T-helper 17 cell (primary cell): ENCODE measurements around the gene PURB. TPM values are rescaled to one million over a fixed set of nuclear protein-coding genes. Genes with fewer than 3 reads are reported as not detected.

Experiments
- ATAC-seq: fragments of 150-1000 bp; cut with Tn5 transposase; 2 replicates; pipeline ENCODE4 v1.10.0; 2021; ENCODE audit warnings: mild to moderate bottlenecking, moderate library complexity
- DNase-seq, 3 donors: peaks; one replicate each; pipeline versions ENCODE4 v3.0.0 to v3.0.0-alpha.2; 2020 to 2021
- H3K9me3 ChIP-seq: one replicate; pipeline ENCODE4 v1.7.0; 2013; ENCODE audit warnings: low read length, mild to moderate bottlenecking; ENCODE audit not compliant: control insufficient read depth, poor library complexity, severe bottlenecking
- H3K27ac Mint-ChIP-seq: one replicate; pipeline ENCODE4 v1.8.0; 2022; ENCODE audit warnings: mild to moderate bottlenecking, moderate library complexity, mixed read lengths
- H3K27me3 Mint-ChIP-seq: one replicate; pipeline ENCODE4 v1.8.0; 2022; ENCODE audit warnings: mixed read lengths
- H3K36me3 Mint-ChIP-seq: one replicate; pipeline ENCODE4 v1.8.0; 2022; ENCODE audit warnings: low read depth, mixed read lengths
- H3K4me1 Mint-ChIP-seq: one replicate; pipeline ENCODE4 v1.8.0; 2022; ENCODE audit warnings: mild to moderate bottlenecking, mixed read lengths
- H3K4me3 Mint-ChIP-seq: one replicate; pipeline ENCODE4 v1.8.0; 2022; ENCODE audit warnings: mild to moderate bottlenecking, moderate library complexity, mixed read lengths
- total RNA-seq, 4 donors: library from RNA in 2 of 4; stranded (reverse) in 2 of 4; gene quantifications; one replicate each; pipeline ENCODE4 v1.2.3 and lab custom pipeline; 2022 to 2026

Gene PURB
- total RNA-seq, 2 donors from 2014 or later, result 21.4 to 27.6 TPM

DNA sequence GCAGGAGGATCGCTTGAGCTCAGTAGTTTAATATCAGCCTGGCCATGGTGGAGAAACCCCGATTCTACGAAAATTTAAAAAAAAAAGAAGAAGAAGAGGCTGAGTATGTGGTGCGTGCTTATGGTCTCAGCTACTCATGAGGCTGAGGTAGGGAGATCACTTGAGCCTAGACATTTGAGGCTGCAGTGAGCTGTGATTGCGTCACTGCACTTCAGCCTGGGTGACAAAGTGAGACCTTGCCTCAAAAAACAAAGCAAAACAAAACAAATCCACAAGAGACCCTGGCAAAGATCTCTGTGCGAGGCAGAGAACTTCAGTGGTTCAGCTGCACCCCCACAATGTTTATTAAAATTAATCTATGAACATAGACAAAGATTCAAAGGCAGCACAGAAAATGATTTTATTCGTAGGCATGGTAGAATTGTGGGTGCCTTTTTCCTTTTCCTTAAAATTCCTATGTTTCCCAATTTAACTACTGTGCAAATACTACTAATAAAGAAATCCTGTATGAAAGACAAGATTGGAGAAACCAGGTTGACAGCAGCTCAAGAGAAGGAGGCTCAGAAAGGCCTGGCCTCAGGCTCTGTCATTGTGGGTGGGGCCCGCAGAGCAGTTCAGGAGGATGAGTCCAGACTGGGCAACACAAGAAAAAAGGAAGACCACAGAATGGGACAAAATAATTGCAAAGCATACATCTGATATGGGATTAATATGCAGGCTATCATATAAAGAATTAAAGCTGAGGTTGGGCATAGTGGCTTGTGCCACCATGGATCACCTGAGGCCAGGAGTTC, 24.5 kb upstream of the PURB start:
- H3K27ac Mint-ChIP-seq, result peak overlapping the region; percentile 91
- peaks cover 5% of the 10 kb centered on the region for H3K27me3 Mint-ChIP-seq
- ATAC-seq (no peak), DNase-seq (no peak)
- H3K9me3 ChIP-seq, result no peaks in the 10 kb centered on the region
- peaks cover 2% of the 10 kb centered on the region for H3K4me1 Mint-ChIP-seq
- peaks cover 2% of the 10 kb centered on the region for H3K36me3 Mint-ChIP-seq
- H3K4me3 Mint-ChIP-seq, result no peak overlapping the region

DNA sequence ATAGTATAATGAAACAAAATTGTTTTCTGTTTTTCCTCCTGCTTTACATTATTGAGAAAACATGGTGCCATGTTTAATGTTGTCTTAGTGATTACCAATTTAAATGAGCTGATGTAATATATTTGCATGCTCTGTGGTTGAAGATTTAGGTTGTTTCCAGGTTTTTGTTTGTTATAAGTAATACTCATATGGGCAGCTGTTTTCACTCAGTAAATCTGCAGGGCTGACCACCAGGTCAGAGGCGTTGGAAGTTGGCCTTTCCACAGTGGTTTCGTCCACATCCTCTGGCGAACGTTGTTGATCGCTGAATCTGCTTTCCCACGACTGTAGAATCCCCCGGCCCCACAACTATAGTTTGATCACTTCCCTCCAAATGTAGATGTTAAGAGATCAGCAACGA, 21.6 kb upstream of the PURB start:
- Mint-ChIP-seq H3K27ac (no peak overlapping the region), H3K36me3 (peaks cover 2% of the 10 kb centered on the region), H3K4me1 (peaks cover 2% of the 10 kb centered on the region), H3K4me3 (no peak overlapping the region), H3K27me3 (peaks cover 5% of the 10 kb centered on the region)
- no peak for DNase-seq
- H3K9me3 ChIP-seq, result no peaks in the 10 kb centered on the region
- ATAC-seq, result no peak

DNA sequence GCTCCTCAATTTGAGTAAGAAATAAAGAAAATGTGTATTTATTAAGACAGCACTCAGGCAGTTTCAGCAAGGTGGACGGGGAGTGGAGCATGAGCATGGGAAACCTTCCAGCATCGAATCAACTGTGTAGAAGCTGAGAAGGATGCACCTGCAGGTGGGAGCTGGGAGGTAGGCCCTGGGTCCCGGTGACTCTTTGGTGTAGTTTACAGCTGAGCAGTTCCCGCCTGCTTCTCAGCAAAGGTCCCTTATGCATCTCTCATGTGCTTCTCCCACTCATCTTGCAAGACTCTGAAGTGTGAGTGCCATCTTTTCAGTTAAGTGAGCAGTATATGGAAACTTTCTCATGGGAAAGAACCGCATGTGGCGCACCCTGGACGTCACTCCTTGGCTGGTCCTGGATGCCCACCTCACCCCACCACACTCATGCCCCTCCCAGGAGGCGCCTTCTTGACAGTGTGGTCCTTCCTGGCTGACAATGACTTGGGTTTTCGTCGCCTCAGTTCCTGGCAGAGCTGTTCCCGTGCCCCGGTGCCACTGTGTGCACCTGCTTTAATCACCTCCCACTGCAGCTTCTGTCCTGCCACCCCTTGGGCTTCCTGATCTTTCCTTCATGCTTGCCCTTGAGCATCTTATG, 19.8 kb upstream of the PURB start:
- H3K27me3 Mint-ChIP-seq, result peaks cover 5% of the 10 kb centered on the region
- peaks cover 2% of the 10 kb centered on the region for H3K4me1 Mint-ChIP-seq
- H3K4me3 Mint-ChIP-seq, result no peak overlapping the region
- no peak overlapping the region for H3K27ac Mint-ChIP-seq
- no peak for ATAC-seq
- peaks cover 2% of the 10 kb centered on the region for H3K36me3 Mint-ChIP-seq
- no peaks in the 10 kb centered on the region for H3K9me3 ChIP-seq
- no peak for DNase-seq

DNA sequence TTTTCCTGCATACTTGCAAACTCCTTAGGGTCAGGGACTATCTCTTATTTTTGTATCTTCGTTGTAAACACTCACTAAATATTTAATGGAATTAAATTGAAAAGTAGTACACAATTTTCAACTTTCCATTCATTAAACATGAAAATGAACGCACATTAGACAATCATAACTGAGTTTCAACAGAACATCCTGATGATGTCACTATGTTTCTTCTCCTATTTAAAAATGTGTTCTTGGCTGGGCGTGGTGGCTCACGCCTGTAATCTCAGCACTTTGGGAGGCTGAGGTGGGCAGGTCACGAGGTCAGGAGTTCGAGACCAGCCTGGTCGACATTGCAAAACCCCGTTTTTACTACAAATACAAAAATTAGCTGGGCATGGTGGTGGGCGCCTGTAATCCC, 14.1 kb upstream of the PURB start:
- no peaks in the 10 kb centered on the region for H3K9me3 ChIP-seq
- no peak overlapping the region for H3K27ac Mint-ChIP-seq
- ATAC-seq (no peak), DNase-seq (no peak)
- H3K4me3 Mint-ChIP-seq, result no peak overlapping the region
- H3K4me1 Mint-ChIP-seq, result peaks cover 6% of the 10 kb centered on the region
- H3K36me3 Mint-ChIP-seq, result no peaks in the 10 kb centered on the region
- no peaks in the 10 kb centered on the region for H3K27me3 Mint-ChIP-seq

DNA sequence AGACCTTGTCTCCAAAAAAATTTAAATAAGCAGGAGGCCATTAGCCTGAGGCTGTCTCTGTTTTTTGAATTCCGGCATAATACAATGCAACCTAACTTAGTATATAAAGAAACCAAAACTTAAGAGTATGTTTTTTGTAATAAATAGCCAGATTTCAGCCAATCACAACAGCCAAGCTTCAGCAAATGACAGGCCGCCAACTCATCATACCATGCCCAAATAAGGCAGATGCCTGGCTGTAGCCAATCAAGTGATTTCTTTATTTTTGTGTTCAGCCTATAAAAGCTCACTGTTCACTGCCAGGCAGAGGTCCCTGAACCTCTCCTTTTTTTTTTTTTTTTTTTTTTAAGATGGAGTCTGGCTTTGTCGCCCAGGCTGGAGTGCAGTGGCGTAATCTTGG, 12.7 kb upstream of the PURB start:
- Mint-ChIP-seq H3K27ac (no peak overlapping the region), H3K27me3 (no peaks in the 10 kb centered on the region), H3K36me3 (no peaks in the 10 kb centered on the region), H3K4me3 (no peak overlapping the region), H3K4me1 (peaks cover 6% of the 10 kb centered on the region)
- H3K9me3 ChIP-seq, result no peaks in the 10 kb centered on the region
- DNase-seq (no peak), ATAC-seq (no peak)

DNA sequence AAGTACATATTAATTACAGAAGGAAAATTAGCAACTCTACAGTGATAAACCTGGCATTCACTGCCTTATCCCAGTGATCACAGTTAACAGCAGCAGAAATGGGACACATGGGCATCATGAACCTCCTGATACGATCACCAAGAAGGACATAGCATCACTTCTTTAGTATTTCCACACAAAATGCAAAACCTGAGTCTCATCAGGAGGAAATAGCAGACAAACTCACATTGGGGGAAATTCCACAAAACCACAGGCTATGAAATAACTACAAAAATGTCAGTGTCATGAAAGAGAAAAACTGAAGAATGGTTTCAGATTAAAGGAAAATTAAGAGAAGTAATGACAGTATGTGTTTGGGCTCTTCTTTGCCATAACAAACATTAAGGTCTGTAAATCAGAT, 12.0 kb upstream of the PURB start:
- DNase-seq (no peak), ATAC-seq (no peak)
- H3K4me3 Mint-ChIP-seq, result no peak overlapping the region
- no peaks in the 10 kb centered on the region for H3K9me3 ChIP-seq
- H3K27ac Mint-ChIP-seq, result peak overlapping the region; percentile 85
- peaks cover 6% of the 10 kb centered on the region for H3K4me1 Mint-ChIP-seq
- H3K36me3 Mint-ChIP-seq, result no peaks in the 10 kb centered on the region
- H3K27me3 Mint-ChIP-seq, result no peaks in the 10 kb centered on the region

DNA sequence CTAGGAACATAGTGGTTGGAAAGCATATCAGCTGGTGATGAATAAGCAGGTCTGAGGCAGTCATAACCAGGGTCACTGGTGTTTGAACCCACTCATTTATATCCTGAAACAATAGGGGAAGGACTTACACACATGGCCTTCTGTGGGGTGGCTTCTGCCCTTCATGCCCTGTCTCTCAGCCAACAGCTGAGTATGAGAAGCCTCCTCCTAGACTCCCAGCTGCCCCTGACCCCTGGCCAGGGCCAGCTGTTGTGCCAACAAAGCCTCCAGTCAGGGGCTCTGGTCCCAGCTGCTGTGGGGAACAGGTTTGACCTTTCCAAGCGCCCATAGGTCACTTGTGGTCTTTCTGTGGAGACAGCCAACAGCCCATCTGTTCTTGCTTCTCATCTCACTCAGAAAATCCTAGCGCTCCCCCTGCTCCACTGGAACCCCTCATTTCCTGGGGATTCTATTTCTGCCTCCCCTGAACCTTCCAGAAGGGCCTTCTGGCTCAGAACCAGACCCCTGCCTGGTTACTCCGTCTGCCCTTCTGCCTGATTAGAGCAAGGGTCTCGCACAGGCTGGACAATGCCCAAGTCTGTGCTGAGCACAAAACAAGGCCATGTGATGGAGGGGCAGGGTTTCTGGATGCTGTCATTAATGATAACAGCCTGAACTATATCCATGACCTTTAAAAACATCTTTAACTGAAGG, 9.7 kb upstream of the PURB start:
- H3K27me3 Mint-ChIP-seq, result no peaks in the 10 kb centered on the region

DNA sequence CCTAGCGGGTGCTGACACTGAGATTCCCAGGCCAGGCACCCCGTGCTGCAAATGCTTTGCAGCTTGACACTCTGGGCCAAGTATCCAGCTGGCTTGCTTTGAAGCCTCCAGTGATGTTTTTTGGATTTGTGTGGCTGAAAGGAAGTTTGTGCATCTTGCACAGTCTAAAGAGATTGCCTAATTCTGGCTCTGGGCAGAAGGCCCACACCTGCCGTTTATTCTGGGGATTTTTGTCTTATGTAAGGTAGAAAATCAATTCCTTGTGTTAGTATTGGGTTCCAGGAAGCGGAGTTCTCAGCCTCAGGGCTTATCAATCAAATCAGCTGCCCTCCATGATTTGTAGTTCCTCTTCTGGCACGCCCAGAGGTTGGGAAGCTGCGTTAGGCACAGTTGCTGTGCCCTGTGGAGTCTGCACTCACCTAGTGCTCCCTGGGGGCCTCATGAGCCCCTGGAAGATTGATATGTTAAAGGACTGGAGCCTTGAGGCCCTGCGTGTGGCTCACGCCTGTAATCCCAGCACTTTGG, 8.4 kb upstream of the PURB start:
- H3K9me3 ChIP-seq, result no peaks in the 10 kb centered on the region
- no peak for DNase-seq
- H3K4me3 Mint-ChIP-seq, result no peak overlapping the region
- no peaks in the 10 kb centered on the region for H3K27me3 Mint-ChIP-seq
- H3K4me1 Mint-ChIP-seq, result peaks cover 16% of the 10 kb centered on the region
- peak overlapping the region; percentile 79 for H3K27ac Mint-ChIP-seq
- ATAC-seq, result no peak
- no peaks in the 10 kb centered on the region for H3K36me3 Mint-ChIP-seq

More for the DNA sequence above, 9.7 kb upstream of the PURB start:
- Mint-ChIP-seq H3K4me1 (peaks cover 16% of the 10 kb centered on the region), H3K36me3 (no peaks in the 10 kb centered on the region), H3K27ac (peak overlapping the region; percentile 85), H3K4me3 (no peak overlapping the region)
- H3K9me3 ChIP-seq, result no peaks in the 10 kb centered on the region
- ATAC-seq (no peak), DNase-seq (no peak)

DNA sequence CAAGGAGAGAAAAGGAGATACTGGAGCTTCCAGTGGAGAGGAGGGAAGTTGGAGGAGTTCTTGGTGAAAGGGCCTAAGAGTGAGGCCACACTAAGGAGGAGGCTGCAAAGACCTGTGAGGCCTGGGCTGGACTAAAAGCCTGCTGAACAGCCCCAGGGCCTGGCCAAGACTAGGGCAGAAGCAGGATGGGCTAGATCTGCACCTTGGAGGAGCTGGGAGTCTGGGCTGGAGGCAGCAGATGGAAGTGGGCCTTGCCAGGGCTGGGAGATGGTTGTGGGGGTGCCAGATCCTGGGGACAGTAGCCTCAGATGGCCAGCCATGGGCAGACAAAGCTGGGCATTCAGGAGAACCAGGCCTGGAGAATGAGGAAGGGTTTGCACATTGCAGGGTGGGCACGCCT, 6.5 kb upstream of the PURB start:
- peaks cover 17% of the 10 kb centered on the region for H3K4me1 Mint-ChIP-seq
- DNase-seq, result no peak
- peak overlapping the region; percentile 97 for H3K27ac Mint-ChIP-seq
- peak overlapping the region; percentile 73 for H3K4me3 Mint-ChIP-seq
- H3K9me3 ChIP-seq, result no peaks in the 10 kb centered on the region
- ATAC-seq, result peak; percentile 9
- no peaks in the 10 kb centered on the region for H3K36me3 Mint-ChIP-seq
- no peaks in the 10 kb centered on the region for H3K27me3 Mint-ChIP-seq

DNA sequence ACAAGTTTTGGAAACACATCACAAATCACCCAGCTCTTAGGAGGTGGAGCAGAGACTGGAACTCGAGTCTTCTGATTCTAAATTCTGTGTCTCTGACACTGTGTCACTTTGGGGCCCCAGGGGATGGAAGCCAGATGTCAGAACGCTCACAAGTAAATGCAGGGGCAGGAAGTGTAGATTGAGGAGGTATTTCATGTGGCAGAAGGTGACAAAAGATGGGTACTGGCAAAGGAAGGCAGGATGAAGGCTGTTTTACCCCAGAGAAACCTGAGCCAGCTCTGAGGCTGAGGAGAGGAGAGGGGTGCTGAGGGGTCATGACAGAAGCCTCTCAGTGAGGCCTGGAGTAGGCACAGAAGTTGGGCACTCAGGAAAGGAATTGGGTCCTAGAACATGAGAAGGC, 6.0 kb upstream of the PURB start:
- peak overlapping the region; percentile 97 for H3K27ac Mint-ChIP-seq
- DNase-seq (no peak), ATAC-seq (peak; percentile 83)
- H3K4me3 Mint-ChIP-seq, result peak overlapping the region; percentile 73
- no peaks in the 10 kb centered on the region for H3K9me3 ChIP-seq
- no peaks in the 10 kb centered on the region for H3K36me3 Mint-ChIP-seq
- no peaks in the 10 kb centered on the region for H3K27me3 Mint-ChIP-seq
- H3K4me1 Mint-ChIP-seq, result peaks cover 21% of the 10 kb centered on the region

DNA sequence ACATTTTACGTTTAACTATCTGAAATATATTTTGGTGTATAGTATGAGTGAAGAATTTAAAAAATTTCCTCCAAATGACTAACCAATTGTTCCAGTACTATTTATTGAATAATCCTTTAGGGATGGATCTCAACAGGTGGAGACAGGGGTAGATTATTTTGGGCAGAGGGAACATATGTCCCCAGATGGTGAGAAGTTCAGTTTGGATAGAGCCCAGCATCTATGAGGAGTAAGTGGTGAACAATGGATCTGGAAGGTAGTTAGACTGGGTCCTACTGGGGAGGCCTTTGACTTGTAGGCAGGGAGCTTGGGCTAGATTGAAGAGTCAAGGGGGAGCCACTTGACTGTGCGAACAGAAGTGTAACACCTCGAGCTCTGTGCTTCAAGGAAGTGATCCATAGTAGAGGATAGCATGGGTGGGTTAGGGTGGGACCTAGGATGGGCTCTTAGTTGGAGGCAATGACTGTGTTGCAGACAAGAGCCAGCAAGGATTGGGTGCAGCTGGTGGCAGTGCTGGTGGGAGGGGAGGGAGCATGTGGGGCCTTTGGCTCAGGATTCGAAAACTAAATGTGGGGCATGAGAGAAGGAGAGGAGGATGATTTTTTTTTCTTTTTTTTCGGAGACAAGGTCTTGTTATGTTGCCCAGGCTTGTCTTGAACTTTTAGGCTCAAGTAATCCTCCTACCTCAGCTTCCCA, 3.9 kb upstream of the PURB start:
- ATAC-seq (no peak), DNase-seq (no peak)
- Mint-ChIP-seq H3K4me1 (peaks cover 30% of the 10 kb centered on the region), H3K4me3 (no peak overlapping the region), H3K27me3 (no peaks in the 10 kb centered on the region), H3K27ac (peak overlapping the region; percentile 100), H3K36me3 (peaks cover 3% of the 10 kb centered on the region)
- H3K9me3 ChIP-seq, result no peaks in the 10 kb centered on the region

DNA sequence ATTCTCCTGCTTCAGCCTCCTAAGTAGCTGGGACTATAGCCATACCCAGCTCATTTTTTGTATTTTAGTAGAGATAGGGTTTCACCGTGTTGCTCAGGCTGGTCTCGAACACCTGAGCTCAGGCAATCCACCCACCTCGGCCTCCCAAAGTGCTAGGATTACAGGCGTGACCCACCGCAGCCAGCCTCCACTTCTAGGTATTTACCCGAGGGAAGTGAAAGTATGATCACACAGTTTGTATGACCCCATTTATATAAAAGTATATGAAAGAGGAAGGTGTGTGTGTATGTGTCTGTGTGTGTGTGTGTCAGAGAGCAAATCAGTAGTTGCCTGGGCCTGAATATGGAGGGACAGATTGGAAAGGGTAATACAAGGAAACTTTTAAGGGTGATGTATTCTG, 2.0 kb upstream of the PURB start:
- Mint-ChIP-seq H3K4me1 (peaks cover 32% of the 10 kb centered on the region), H3K4me3 (peak overlapping the region; percentile 34), H3K27me3 (no peaks in the 10 kb centered on the region), H3K36me3 (peaks cover 3% of the 10 kb centered on the region), H3K27ac (peak overlapping the region; percentile 100)
- DNase-seq, result no peak
- H3K9me3 ChIP-seq, result no peaks in the 10 kb centered on the region
- no peak for ATAC-seq
